GM18499 (cell line): Measurements from ENCODE around the gene ZFTA.
"Not testable (repeated sequence)": the region's sequence is repeated elsewhere in the genome, so short reads cannot be mapped to it uniquely, and the experiment has no call there.

Experiments
- ATAC-seq: cut with Tn5 transposase; IDR thresholded peaks from one replicate; pipeline ENCODE4 v1.9.1; 2021; ENCODE audit warnings: moderate number of reproducible peaks; ENCODE audit not compliant: insufficient read depth, unreplicated experiment

The ZFTA gene

DNA sequence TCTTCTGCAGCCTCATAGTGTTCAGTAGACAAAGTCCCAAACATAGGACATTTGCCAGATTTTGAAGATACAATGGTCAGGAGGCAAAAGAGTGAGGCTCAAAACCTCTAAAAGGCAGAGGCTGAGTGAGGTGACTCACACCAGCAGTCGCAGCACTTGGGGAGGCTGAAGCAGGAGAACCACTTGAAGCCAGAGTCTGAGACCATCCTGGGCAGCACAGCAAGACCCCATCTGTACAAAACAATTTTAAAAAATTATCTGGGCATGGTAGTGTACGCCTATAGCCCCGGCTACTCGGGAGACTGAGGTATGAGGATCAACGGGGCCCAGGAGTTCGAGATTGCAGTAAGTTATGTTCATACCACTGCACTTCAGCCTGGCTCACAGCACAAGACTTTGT, 14.2 kb upstream of the ZFTA start:
- ATAC-seq: no peak

DNA sequence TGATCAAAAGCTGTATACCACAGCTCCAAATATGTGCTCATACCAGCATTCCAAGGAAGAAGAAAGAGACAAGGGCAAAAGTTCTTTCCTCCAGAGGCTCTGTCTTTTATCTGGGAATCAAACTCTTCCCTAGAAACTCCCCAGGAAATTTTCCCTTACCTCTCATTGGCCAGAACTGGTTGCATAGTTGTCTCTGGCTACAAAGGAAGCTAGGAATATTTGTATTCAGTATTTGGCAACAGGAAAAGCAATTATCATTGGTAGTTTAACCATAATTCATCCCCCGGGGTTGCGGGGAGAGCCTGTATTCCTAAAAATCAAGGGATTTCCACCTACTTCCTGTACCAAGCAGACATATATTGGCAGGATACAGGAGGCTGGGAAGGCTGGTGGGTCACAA, 10.5 kb upstream of the ZFTA start:
- ATAC-seq: no peak

DNA sequence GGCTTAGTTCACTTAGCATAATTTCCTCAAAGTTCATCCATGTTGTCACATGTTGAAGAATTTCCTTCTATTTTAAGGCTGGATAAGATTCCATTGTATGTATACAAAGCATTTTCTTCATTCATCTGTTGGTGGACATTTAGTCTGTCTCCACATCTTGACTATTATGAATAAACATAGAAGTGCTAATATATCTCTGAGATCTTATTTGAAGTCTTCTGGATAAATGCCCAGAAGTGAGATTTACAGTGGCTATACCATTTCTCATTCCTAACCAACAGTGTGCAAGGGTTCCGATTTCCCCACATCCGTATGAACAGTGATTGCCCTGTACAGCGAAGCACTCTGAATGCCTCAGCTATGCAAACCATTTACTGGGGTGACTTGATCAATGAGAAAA, 6.6 kb upstream of the ZFTA start:
- no peak for ATAC-seq

DNA sequence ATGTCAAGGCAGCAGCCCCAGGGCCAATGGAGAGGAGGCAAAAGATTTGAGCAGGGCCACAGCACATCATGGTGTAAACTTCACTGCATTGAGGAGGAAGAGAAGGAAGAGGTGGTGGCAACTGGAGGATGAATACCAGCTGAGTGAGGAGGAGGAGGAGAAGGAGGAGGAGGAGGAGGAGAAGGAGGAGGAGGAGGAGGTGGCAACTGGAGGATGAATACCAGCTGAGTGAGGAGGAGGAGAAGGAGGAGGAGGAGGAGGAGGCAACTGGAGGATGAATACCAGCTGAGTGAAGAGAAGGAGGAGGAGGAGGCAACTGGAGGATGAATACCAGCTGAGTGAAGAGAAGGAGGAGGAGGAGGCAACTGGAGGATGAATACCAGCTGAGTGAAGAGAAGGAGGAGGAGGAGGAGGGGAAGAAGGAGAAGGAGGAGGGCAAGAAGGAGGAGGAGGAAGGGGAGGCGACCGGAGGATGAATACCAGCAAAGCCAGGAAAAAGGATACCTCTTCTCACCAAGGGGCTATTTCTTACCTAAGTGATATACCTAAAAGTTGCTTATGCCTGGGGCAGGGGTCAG, 3.3 kb upstream of the ZFTA start:
- not testable (repeated sequence) for ATAC-seq

DNA sequence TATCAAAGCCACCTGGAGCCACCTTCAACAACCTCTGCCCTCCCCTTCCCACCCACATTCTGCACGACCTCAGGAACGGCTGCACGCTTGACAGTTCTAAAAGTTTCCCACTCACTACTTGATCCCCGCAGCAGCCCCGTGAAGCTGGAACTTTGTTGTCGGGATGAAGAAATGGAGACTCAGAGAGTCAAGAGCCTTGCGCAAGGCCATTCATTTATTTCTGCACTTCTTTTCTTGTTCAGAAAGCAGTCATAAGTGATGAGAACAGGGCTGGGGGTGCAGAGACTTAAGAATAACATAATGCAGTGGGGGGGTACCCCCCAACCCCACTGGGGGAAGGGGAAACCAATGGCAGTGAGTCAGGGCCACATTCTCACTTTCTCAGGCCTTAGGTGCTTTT, 2.2 kb upstream of the ZFTA start:
- ATAC-seq: no peak

GRCh38 chr11:63769714-63770455, 1.3 kb upstream of the ZFTA start:
- no peak for ATAC-seq

- no peak for ATAC-seq
Measured at GRCh38 chr11:63769042-63769713, 603 bp upstream of the ZFTA start.

- ATAC-seq: no peak
Measured at GRCh38 chr11:63767565-63768236, 874 bp downstream of the ZFTA start.

- no peak for ATAC-seq
Measured at GRCh38 chr11:63767267-63767564, 1.4 kb downstream of the ZFTA start.

- ATAC-seq: no peak
Measured at GRCh38 chr11:63766531-63767235, 1.9 kb downstream of the ZFTA start.

- no peak for ATAC-seq
Measured at GRCh38 chr11:63765688-63766241, 2.8 kb downstream of the ZFTA start.

DNA sequence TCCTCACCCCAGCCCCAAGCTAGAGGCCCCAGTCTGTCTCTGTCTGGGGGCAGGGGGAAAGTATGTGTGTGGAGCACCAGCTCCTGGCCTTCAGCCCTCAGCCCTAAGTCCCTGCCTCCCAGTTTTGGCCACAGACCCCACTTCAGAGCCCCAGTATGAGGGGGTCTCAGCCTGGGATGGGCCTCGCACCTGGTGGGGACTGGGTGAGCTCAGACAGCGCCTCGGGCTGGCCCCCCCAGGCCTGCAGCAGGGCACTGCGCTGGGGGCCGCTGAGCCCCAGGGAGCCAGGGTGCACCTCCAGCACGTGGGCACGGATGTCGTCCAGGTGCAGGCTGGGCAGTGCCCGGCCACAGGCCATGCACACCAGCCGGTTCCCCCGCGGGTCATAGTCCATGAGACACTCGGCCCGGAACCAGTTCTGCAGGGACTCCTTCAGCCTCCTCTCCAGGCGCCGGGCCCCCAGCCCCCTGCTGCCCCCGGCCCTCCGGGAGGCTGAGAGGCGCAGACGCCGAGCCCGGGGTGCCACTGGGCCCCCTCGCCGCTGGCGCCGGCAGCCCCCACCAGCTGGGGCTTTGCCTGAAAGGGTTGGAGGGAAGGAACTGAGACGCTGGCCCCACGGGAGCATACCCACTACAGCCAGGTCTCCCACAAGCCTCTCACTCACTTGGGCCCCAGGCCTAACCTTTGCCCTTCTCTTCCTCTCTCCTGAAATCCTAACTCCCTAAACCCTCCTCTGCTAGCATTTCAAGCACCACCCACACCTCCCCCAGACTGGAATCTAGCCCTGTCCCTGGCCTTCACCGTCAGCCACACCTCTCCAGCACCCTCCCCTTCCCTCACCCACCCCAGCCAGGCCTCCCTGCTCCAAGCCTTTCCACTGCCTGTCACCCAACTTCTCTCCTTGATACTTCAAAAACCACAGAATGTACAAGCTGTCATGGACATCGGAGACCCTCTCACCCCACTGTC, 3.6 kb downstream of the ZFTA start:
- ATAC-seq: no peak

GRCh38 chr11:63764340-63764678, 4.3 kb downstream of the ZFTA start:
- ATAC-seq: no peak

DNA sequence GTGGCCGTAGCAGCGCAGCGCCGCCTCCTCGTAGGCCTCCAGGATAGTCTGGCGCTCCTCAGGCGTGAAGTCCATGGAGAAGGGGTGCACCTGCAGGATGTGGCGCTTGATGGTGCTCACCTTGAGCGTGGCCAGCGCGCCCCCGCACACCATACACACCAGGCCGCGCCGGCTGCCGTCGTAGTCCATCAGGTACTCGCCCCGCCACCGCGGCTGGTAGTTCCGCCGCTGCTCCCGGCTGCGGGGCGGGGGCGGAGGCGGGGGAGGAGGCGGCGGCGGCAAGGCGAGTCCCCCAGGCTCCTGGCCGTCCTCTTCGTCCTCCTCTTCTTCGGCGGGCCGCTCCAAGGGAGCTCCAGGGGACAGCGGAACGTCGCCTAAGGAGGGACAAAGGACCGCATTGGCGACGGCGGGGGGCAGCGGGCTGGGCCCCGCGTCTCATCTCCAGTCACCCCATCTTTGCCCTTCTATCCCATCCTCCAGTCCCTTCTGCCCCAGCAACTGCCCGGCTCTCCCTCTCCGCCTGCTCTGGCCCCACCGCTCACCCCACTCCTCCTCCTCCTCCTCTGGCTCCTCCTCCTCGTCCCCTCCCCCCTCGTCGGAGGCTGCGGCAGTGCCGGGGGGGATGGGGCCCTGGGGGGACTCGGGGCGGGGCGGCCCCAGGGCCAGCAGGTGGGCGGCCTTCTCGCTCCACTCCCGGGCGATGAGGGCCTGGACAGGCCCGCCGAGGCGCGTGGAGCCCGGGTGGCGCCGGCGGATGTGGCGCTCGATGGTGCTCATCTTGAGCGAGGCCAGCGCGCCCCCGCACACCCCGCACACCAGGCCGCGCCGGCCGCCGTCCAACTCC, 4.9 kb downstream of the ZFTA start:
- no peak for ATAC-seq

DNA sequence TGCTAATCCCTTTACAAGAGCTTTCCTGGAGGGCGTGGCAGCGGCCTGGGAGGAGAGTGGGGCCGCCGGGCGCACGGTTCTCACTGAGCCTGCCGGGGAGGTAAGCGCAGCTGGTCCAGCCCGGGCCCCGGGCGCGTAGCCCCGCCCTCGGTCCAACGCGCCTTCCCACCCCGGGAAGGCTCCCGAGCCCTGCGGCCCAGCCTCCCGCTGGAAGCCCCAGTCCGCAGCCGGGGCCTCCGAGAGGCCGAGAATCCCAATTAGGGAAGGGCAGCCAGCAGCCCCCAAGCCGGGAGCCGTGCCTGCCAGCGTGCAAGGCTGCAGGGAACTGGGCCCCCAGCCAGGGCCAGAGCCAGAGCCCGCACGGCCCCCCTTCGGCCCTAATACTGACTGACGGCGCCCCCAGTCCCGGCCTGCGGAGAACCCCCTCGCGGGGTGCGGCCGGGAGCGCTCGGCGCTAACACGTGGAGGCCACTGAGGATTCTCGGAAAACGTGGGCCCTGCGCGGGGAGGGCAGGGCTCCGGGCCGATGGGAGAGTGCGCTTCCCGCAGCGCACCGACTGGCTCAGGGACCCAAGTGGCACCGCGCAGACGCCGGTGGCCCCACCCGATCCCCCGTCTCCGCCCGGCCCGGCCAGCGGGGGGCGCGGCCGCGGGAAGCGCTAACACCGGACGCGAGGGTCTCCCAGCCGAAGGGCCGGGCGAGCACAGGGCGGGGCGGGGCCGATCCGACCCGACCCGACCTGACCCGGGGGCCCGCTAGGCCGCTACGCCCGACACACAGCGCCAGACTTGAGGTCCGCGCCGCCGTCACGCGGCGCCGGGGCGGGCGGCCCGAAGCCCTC, 5.7 kb downstream of the ZFTA start:
- no peak for ATAC-seq

GRCh38 chr11:63761931-63762653, 6.5 kb downstream of the ZFTA start:
- ATAC-seq: no peak

DNA sequence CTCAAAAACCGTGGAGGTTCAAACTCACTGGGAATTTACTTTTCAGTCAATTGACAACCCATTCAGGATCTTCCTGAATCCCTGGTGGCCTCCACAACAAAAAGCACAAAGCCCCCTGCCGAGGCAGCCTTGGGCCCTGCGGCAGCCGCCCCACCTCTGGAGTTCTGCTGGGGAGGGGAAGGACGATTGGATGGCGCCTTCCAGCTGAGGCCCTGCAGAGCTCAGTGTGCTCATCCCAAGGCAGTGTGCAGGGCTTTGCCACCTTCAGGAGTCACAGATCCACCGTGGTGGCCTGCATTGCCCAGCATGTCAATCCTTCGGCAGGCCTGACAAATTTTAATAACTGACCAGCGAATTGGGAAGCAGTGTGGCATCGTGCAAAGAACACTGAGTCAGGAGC, 7.4 kb downstream of the ZFTA start:
- no peak for ATAC-seq
